HCT116 (cell line): ENCODE results near the gene IL25. TPM values are rescaled to one million over a fixed set of nuclear protein-coding genes. Genes with fewer than 3 reads are reported as not detected.

ENCODE experiments used
- ATAC-seq: fragments of 200-7000 bp; cut with Tn5 transposase; 2 replicates; pipeline ENCODE4 v1.9.1; 2020; ENCODE audit warnings: mild to moderate bottlenecking, moderate library complexity
- BruUV-seq: library from RNA; stranded (reverse); fragments of 400-500 nt; replicated peaks from 2 replicates; lab custom pipeline; 2021; lab: Mats Ljungman, UMichigan
- CTCF ChIA-PET: fragments of 300-600 bp; sonication (Branson Sonifier 250); formaldehyde crosslinking; loops from one replicate; lab custom pipeline; 2021; ENCODE audit warnings: antibody characterized with exemption; lab: Charles Lee
- POLR2A ChIA-PET: fragments of 300-600, 350-600 bp; sonication (Branson Sonifier 250); formaldehyde crosslinking; loops from one replicate; lab custom pipeline; 2021; ENCODE audit warnings: antibody characterized with exemption; lab: Charles Lee
- RAD21 ChIA-PET, 2 experiments: fragments of 300-600 bp; sonication (Branson Sonifier 250); formaldehyde crosslinking; loops; one replicate each; lab custom pipeline; 2023; ENCODE audit warnings: low total read pairs in 2 of 2; ENCODE audit not compliant: uncharacterized antibody in 2 of 2, unreplicated experiment in 2 of 2, low non-redundant PET in 1 of 2; lab: Charles Lee
- DNase-seq: peaks from one replicate; pipeline ENCODE4 v3.0.0-alpha.2; 2010; ENCODE audit warnings: low read depth, low spot score
- H2AFZ ChIP-seq: fragments of 200-600 bp; shearing (Covaris generic), sonication (generic); 2 replicates; pipeline ENCODE4 v1.6.1; 2017; ENCODE audit warnings: low read depth, mixed run types, mixed read lengths, antibody characterized with exemption, low read length; ENCODE audit not compliant: poor library complexity, severe bottlenecking
- H3K27ac ChIP-seq: 2 replicates; pipeline ENCODE4 v1.5.1; 2012; ENCODE audit warnings: low read depth, low read length
- H3K27me3 ChIP-seq: fragments of 200-600 bp; sonication (generic); 2 replicates; pipeline ENCODE4 v1.6.1; 2016; ENCODE audit warnings: mixed run types, low read length, mixed read lengths; ENCODE audit not compliant: insufficient read depth
- H3K36me3 ChIP-seq, 2 experiments: fragments of 200-500 bp in 1 of 2; fragments of 200-600 bp in 1 of 2; sonication (Bioruptor generic) in 1 of 2; sonication (generic) in 1 of 2; 2 replicates each; pipeline versions ENCODE4 v1.5.1 to v1.6.1; 2014 to 2016; ENCODE audit warnings: low read length in 2 of 2, inconsistent platforms in 1 of 2, mixed read lengths in 1 of 2, mixed run types in 1 of 2; ENCODE audit not compliant: insufficient read depth in 2 of 2, control insufficient read depth in 1 of 2
- H3K4me1 ChIP-seq, 2 experiments: fragments of 200-600 bp in 1 of 2; sonication (generic) in 1 of 2; 2 replicates each; pipeline versions ENCODE4 v1.5.1 to v1.6.1; 2012 to 2017; ENCODE audit warnings: low read length in 2 of 2, inconsistent platforms in 1 of 2, mild to moderate bottlenecking in 1 of 2, mixed read lengths in 1 of 2, mixed run types in 1 of 2, moderate library complexity in 1 of 2; ENCODE audit not compliant: insufficient read depth in 2 of 2, control insufficient read depth in 1 of 2
- H3K4me2 ChIP-seq: fragments of 200-600 bp; sonication (generic); 2 replicates; pipeline ENCODE4 v1.6.1; 2017; ENCODE audit warnings: mixed run types, low read length, mixed read lengths
- H3K4me3 ChIP-seq, 2 experiments: fragments of 200-600 bp in 1 of 2; sonication (generic) in 1 of 2; replicated peaks in 1 of 2; 2 replicates each; pipeline ENCODE4 v1.5.1; 2011 to 2016; ENCODE audit warnings: low read length in 2 of 2, control low read depth in 1 of 2, low read depth in 1 of 2, mild to moderate bottlenecking in 1 of 2, mixed read lengths in 1 of 2, mixed run types in 1 of 2
- H3K79me2 ChIP-seq: fragments of 200-600 bp; sonication (generic); 2 replicates; pipeline ENCODE4 v1.6.1; 2017; ENCODE audit warnings: mild to moderate bottlenecking, mixed run types, low read length, moderate library complexity, mixed read lengths; ENCODE audit not compliant: insufficient read depth
- H3K9ac ChIP-seq: fragments of 200-600 bp; sonication (generic); 2 replicates; pipeline ENCODE4 v1.6.1; 2016; ENCODE audit warnings: low read length, mixed read lengths
- H3K9me2 ChIP-seq: fragments of 200-600 bp; sonication (generic), shearing (Covaris generic); 2 replicates; pipeline ENCODE4 v1.6.1; 2017; ENCODE audit warnings: mixed run types, mild to moderate bottlenecking, moderate library complexity; ENCODE audit not compliant: insufficient read depth
- H3K9me3 ChIP-seq, 2 experiments: fragments of 200-500 bp in 1 of 2; fragments of 200-600 bp in 1 of 2; sonication (Bioruptor generic) in 1 of 2; sonication (generic) in 1 of 2; 2 replicates each; pipeline ENCODE4 v1.6.1; 2014 to 2017; ENCODE audit warnings: low read length in 2 of 2, mixed read lengths in 2 of 2, inconsistent platforms in 1 of 2, low read depth in 1 of 2, mild to moderate bottlenecking in 1 of 2, mixed run types in 1 of 2, moderate library complexity in 1 of 2; ENCODE audit not compliant: control insufficient read depth in 1 of 2, insufficient read depth in 1 of 2
- H4K20me1 ChIP-seq: fragments of 200-600 bp; sonication (generic), shearing (Covaris generic); 2 replicates; pipeline ENCODE4 v1.6.1; 2017; ENCODE audit warnings: mixed run types, mild to moderate bottlenecking, moderate library complexity; ENCODE audit not compliant: insufficient read depth
- ELF1 ChIP-seq: IDR thresholded peaks from 2 replicates; pipeline ENCODE4 v1.6.1; 2012; ENCODE audit warnings: low read depth, borderline replicate concordance
- EZH2phosphoT487 ChIP-seq: fragments of 200-600 bp; IDR thresholded peaks from 2 replicates; pipeline ENCODE4 v1.6.1; 2018; ENCODE audit warnings: antibody characterized with exemption, borderline replicate concordance
- FOSL1 ChIP-seq: IDR thresholded peaks from 2 replicates; pipeline ENCODE4 v1.6.1; 2012; ENCODE audit warnings: low read depth
- SIN3A ChIP-seq: IDR thresholded peaks from 2 replicates; pipeline ENCODE4 v1.6.1; 2012; ENCODE audit warnings: low read depth
- intact Hi-C: fragments of 100-400 bp; cut with micrococcal nuclease; formaldehyde crosslinking; loops from 2 replicates; pipeline ENCODE4 v1.10.0; 2022
- total RNA-seq: library from RNA; stranded (reverse); gene quantifications from one replicate; pipeline ENCODE4 v1.2.1, GENCODE V29; 2021; ENCODE audit not compliant: unreplicated experiment
- TF ChIP-seq, protein P1 (sequence below): IDR thresholded peaks from 2 replicates; pipeline ENCODE4 v1.6.1; 2012
- TF ChIP-seq, protein P2 (sequence below), 3 experiments: fragments of 200-600 bp in 1 of 3; sonication (generic) in 1 of 3; IDR thresholded peaks in 2 of 3; conservative IDR thresholded peaks in 1 of 3; 2 replicates each; pipeline ENCODE4 v1.5.1; 2012 to 2017; ENCODE audit warnings: low read depth in 2 of 3, low read length in 2 of 3, antibody characterized with exemption in 1 of 3, borderline replicate concordance in 1 of 3, control low read depth in 1 of 3, mild to moderate bottlenecking in 1 of 3, mixed read lengths in 1 of 3, mixed run types in 1 of 3, moderate library complexity in 1 of 3; ENCODE audit not compliant: insufficient read depth in 1 of 3

The IL25 gene
- total RNA-seq, 1 experiment from 2014 or later: not detected

DNA sequence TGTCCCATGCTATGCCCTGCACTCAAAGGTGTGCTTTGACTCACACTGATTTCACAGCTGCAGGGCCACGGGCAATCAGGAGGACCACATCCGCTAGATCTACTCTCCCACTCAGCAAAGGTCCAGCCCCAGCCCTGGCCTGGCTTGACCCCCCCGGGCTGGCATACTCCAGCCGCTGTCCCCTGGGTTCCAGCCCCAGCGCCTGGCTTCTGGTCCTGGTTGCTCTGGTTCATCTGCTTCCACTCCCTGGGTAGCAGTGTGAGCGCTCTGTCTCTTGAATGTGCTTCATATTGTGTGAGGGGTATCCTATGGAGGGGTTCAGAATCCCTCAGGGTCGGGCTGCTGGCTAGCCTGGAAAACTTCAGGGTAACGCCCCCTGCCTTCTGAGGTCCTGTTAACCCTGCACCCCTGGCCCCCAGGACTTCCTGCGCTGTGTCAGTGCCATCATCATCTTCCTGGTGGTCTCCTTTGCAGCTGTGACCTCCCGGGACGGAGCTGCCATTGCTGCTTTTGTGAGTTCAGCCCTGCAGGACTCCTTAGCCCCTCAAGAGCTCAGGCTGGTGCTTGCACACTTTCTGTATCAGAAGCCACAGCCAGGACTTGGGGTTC lies 6.1 kb downstream of the IL25 start:
- Histone ChIP-seq H3K79me2 (no peaks in the 10 kb centered on the region), H4K20me1 (no peaks in the 10 kb centered on the region), H3K4me3 (no peak overlapping the region), H3K9ac (no peak overlapping the region), H3K27me3 (0 out of 2 replicates have a peak, but pooled peaks cover 6% of the 10 kb centered on the region), H3K27ac (no peak overlapping the region), H3K4me1 (no peaks in the 10 kb centered on the region), H3K4me2 (no peak overlapping the region), H3K9me2 (no peaks in the 10 kb centered on the region), H2AFZ (no peak overlapping the region), H3K9me3 (no peaks in the 10 kb centered on the region), H3K36me3 (no peaks in the 10 kb centered on the region)
- no peak for DNase-seq
- ChIA-PET RAD21 (no interaction called here), POLR2A (no interaction called here), CTCF (interaction anchor here (0.6 to 3.1 kb wide), 3 partner anchors 18 to 52 kb away, joined by 3 to 23 read pairs (median 10); no protein-coding TSS in a partner anchor)
- intact Hi-C loops: no loop called here
- no peak for ATAC-seq
- BruUV-seq: no TSS peak
- TF ChIP-seq EZH2phosphoT487 (no peak), SIN3A (no peak), ELF1 (no peak), FOSL1 (no peak)
- TF ChIP-seq, protein P1, sequence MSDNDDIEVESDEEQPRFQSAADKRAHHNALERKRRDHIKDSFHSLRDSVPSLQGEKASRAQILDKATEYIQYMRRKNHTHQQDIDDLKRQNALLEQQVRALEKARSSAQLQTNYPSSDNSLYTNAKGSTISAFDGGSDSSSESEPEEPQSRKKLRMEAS: no peak
- TF ChIP-seq, protein P2, sequence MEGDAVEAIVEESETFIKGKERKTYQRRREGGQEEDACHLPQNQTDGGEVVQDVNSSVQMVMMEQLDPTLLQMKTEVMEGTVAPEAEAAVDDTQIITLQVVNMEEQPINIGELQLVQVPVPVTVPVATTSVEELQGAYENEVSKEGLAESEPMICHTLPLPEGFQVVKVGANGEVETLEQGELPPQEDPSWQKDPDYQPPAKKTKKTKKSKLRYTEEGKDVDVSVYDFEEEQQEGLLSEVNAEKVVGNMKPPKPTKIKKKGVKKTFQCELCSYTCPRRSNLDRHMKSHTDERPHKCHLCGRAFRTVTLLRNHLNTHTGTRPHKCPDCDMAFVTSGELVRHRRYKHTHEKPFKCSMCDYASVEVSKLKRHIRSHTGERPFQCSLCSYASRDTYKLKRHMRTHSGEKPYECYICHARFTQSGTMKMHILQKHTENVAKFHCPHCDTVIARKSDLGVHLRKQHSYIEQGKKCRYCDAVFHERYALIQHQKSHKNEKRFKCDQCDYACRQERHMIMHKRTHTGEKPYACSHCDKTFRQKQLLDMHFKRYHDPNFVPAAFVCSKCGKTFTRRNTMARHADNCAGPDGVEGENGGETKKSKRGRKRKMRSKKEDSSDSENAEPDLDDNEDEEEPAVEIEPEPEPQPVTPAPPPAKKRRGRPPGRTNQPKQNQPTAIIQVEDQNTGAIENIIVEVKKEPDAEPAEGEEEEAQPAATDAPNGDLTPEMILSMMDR (IDR thresholded peaks at IDR 0.05 in 2 of 3, conservative IDR thresholded peaks at IDR 0.05 in 1 of 3; ENCODE audit: borderline replicate concordance in 1 of 3, insufficient read depth in 1 of 3, low read depth in 2 of 3, low read length in 2 of 3): no peak
